ENCODE data around the gene ZNF750.

ZNF750 gene

GRCh38 chr17:82822281-82822680, 17.5 kb downstream of the ZNF750 start:
- no peak for TF ChIP-seq CTCF (IDR thresholded peaks at IDR 0.05; ENCODE audit: low read depth, low read length)
- H3K4me3 ChIP-seq (ENCODE audit: low read depth, low read length), result no peak overlapping the region

GRCh38 chr17:82821554-82821953, 18.3 kb downstream of the ZNF750 start:
- TF ChIP-seq CTCF (IDR thresholded peaks at IDR 0.05; ENCODE audit: low read depth, low read length), result no peak
- H3K4me3 ChIP-seq (ENCODE audit: low read depth, low read length), result no peak overlapping the region

GRCh38 chr17:82820278-82821251, 19.3 kb downstream of the ZNF750 start:
- no peak for TF ChIP-seq CTCF (IDR thresholded peaks at IDR 0.05; ENCODE audit: low read depth, low read length)
- no peak overlapping the region for H3K4me3 ChIP-seq (ENCODE audit: low read depth, low read length)

GRCh38 chr17:82817947-82818346, 21.9 kb downstream of the ZNF750 start:
- TF ChIP-seq CTCF (IDR thresholded peaks at IDR 0.05; ENCODE audit: low read depth, low read length), result no peak
- H3K4me3 ChIP-seq (ENCODE audit: low read depth, low read length), result no peak overlapping the region

- no peak for TF ChIP-seq CTCF (IDR thresholded peaks at IDR 0.05; ENCODE audit: low read depth, low read length)
- H3K4me3 ChIP-seq (ENCODE audit: low read depth, low read length), result no peak overlapping the region
Measured at GRCh38 chr17:82816358-82816757, 23.5 kb downstream of the ZNF750 start.

- no peak overlapping the region for H3K4me3 ChIP-seq (ENCODE audit: low read depth, low read length)
- no peak for TF ChIP-seq CTCF (IDR thresholded peaks at IDR 0.05; ENCODE audit: low read depth, low read length)
Measured at GRCh38 chr17:82815790-82816305, 24.0 kb downstream of the ZNF750 start.

- no peak overlapping the region for H3K4me3 ChIP-seq (ENCODE audit: low read depth, low read length)
- no peak for TF ChIP-seq CTCF (IDR thresholded peaks at IDR 0.05; ENCODE audit: low read depth, low read length)
Measured at GRCh38 chr17:82815354-82815753, 24.5 kb downstream of the ZNF750 start.
